Measurements from ENCODE around the gene MAL. TPM values are rescaled to one million over a fixed set of nuclear protein-coding genes. Genes with fewer than 3 reads are reported as not detected.

MAL gene
- total and polyA plus RNA-seq, 2 experiments from 2014 or later, result 0.24 to 0.31 TPM

DNA sequence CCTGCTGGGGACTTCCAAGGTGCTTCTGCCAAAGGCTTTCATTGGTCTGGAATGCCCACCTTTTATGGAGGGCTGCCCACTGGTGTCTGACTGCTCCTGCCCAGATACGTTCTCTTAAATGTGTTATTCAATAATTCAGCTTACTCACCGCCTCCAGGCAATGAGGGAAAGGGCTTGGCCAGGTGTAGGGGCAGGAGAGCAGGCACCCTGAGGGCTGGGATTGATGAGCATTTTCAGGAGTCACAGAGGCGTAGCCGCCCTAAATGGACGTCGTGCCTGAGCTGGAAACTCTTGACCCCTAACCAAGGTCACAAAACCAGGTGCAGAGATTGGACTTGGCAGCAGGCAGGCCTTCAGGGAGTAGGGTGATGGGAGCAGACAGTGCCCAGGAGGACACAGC lies 26.8 kb downstream of the MAL start:
- H3K27me3 Mint-ChIP-seq (ENCODE audit: insufficient read depth, low read depth, poor library complexity), result peaks cover 5% of the 10 kb centered on the region
- Histone ChIP-seq H3K4me2 (no peak overlapping the region), H2AFZ (no peak overlapping the region), H3K27me3 (ENCODE audit: insufficient read depth) (no peaks in the 10 kb centered on the region), H3K9me2 (ENCODE audit: insufficient read depth) (no peaks in the 10 kb centered on the region), H4K20me1 (replicated peaks; ENCODE audit: insufficient read depth) (no peaks in the 10 kb centered on the region), H3K4me1 (ENCODE audit: insufficient read depth) (no peaks in the 10 kb centered on the region), H3K36me3 (ENCODE audit: insufficient read depth) (no peaks in the 10 kb centered on the region), H3K4me3 (no peak overlapping the region), H3K27ac (ENCODE audit: low read depth) (no peak overlapping the region), H3F3A (replicated peaks; ENCODE audit: low read depth) (no peaks in the 10 kb centered on the region), H3K79me2 (replicated peaks; ENCODE audit: insufficient read depth) (no peaks in the 10 kb centered on the region)
- H3K9me3 Mint-ChIP-seq, result no peaks in the 10 kb centered on the region
- DNase-seq (ENCODE audit: low spot score), result no peak
- H3K27ac Mint-ChIP-seq, result no peak overlapping the region
- no peaks in the 10 kb centered on the region for H3K36me3 Mint-ChIP-seq (ENCODE audit: low read depth)
- ATAC-seq, result no peak
- H3K4me3 Mint-ChIP-seq, result no peak overlapping the region
- H3K4me1 Mint-ChIP-seq, result peaks cover 2% of the 10 kb centered on the region; the same call in 2 of the 3 replicates
- TF ChIP-seq, protein P1, sequence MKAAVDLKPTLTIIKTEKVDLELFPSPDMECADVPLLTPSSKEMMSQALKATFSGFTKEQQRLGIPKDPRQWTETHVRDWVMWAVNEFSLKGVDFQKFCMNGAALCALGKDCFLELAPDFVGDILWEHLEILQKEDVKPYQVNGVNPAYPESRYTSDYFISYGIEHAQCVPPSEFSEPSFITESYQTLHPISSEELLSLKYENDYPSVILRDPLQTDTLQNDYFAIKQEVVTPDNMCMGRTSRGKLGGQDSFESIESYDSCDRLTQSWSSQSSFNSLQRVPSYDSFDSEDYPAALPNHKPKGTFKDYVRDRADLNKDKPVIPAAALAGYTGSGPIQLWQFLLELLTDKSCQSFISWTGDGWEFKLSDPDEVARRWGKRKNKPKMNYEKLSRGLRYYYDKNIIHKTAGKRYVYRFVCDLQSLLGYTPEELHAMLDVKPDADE (IDR thresholded peaks at IDR 0.05), result no peak
- TF ChIP-seq JUNB (IDR thresholded peaks at IDR 0.05; ENCODE audit: unreplicated experiment) (no peak), ZNF114 (CRISPR knock-in tag; IDR thresholded peaks at IDR 0.05) (no peak), EZH2 (IDR thresholded peaks at IDR 0.05; ENCODE audit: low read depth, unreplicated experiment) (no peak), POLR2AphosphoS5 (IDR thresholded peaks at IDR 0.05; ENCODE audit: low read depth) (no peak), EZH2phosphoT487 (IDR thresholded peaks at IDR 0.05; ENCODE audit: unreplicated experiment) (no peak), CTCF (conservative IDR thresholded peaks at IDR 0.05; ENCODE audit: low read depth in 2 of 2) (no peak), ZNF331 (CRISPR knock-in tag; IDR thresholded peaks at IDR 0.05; ENCODE audit: low read depth) (no peak), REST (IDR thresholded peaks at IDR 0.05; ENCODE audit: unreplicated experiment) (no peak), CREB1 (CRISPR knock-in tag; IDR thresholded peaks at IDR 0.05; ENCODE audit: low read depth) (no peak), STAT1 (IDR thresholded peaks at IDR 0.05; ENCODE audit: unreplicated experiment) (no peak), NANOG (IDR thresholded peaks at IDR 0.05; ENCODE audit: borderline replicate concordance) (no peak)
- TF ChIP-seq, protein P2, sequence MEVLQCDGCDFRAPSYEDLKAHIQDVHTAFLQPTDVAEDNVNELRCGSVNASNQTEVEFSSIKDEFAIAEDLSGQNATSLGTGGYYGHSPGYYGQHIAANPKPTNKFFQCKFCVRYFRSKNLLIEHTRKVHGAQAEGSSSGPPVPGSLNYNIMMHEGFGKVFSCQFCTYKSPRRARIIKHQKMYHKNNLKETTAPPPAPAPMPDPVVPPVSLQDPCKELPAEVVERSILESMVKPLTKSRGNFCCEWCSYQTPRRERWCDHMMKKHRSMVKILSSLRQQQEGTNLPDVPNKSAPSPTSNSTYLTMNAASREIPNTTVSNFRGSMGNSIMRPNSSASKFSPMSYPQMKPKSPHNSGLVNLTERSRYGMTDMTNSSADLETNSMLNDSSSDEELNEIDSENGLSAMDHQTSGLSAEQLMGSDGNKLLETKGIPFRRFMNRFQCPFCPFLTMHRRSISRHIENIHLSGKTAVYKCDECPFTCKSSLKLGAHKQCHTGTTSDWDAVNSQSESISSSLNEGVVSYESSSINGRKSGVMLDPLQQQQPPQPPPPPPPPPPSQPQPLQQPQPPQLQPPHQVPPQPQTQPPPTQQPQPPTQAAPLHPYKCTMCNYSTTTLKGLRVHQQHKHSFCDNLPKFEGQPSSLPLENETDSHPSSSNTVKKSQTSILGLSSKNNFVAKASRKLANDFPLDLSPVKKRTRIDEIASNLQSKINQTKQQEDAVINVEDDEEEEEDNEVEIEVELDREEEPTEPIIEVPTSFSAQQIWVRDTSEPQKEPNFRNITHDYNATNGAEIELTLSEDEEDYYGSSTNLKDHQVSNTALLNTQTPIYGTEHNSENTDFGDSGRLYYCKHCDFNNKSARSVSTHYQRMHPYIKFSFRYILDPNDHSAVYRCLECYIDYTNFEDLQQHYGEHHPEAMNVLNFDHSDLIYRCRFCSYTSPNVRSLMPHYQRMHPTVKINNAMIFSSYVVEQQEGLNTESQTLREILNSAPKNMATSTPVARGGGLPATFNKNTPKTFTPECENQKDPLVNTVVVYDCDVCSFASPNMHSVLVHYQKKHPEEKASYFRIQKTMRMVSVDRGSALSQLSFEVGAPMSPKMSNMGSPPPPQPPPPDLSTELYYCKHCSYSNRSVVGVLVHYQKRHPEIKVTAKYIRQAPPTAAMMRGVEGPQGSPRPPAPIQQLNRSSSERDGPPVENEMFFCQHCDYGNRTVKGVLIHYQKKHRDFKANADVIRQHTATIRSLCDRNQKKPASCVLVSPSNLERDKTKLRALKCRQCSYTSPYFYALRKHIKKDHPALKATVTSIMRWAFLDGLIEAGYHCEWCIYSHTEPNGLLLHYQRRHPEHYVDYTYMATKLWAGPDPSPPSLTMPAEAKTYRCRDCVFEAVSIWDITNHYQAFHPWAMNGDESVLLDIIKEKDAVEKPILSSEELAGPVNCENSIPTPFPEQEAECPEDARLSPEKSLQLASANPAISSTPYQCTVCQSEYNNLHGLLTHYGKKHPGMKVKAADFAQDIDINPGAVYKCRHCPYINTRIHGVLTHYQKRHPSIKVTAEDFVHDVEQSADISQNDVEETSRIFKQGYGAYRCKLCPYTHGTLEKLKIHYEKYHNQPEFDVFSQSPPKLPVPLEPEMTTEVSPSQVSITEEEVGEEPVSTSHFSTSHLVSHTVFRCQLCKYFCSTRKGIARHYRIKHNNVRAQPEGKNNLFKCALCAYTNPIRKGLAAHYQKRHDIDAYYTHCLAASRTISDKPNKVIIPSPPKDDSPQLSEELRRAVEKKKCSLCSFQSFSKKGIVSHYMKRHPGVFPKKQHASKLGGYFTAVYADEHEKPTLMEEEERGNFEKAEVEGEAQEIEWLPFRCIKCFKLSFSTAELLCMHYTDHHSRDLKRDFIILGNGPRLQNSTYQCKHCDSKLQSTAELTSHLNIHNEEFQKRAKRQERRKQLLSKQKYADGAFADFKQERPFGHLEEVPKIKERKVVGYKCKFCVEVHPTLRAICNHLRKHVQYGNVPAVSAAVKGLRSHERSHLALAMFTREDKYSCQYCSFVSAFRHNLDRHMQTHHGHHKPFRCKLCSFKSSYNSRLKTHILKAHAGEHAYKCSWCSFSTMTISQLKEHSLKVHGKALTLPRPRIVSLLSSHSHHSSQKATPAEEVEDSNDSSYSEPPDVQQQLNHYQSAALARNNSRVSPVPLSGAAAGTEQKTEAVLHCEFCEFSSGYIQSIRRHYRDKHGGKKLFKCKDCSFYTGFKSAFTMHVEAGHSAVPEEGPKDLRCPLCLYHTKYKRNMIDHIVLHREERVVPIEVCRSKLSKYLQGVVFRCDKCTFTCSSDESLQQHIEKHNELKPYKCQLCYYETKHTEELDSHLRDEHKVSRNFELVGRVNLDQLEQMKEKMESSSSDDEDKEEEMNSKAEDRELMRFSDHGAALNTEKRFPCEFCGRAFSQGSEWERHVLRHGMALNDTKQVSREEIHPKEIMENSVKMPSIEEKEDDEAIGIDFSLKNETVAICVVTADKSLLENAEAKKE (CRISPR knock-in tag; IDR thresholded peaks at IDR 0.05), result no peak
